ENCODE measurements around the gene NINJ2. TPM values are rescaled to one million over a fixed set of nuclear protein-coding genes. Genes with fewer than 3 reads are reported as not detected.

Gene NINJ2
- total RNA-seq, 1 experiment from 2014 or later = 0.24 TPM

GRCh38 chr12:565589-566105 lies 97.6 kb downstream of the NINJ2 start:
- no peak overlapping the region for H3K56ac ChIP-seq (ENCODE audit: insufficient read length, low read depth, low read length)
- no peak overlapping the region for H3K18ac ChIP-seq (ENCODE audit: insufficient read length, low read depth, low read length)
- no peak overlapping the region for H2BK5ac ChIP-seq (ENCODE audit: insufficient read length, low read length)
- no peak overlapping the region for H4K8ac ChIP-seq (replicated peaks; ENCODE audit: insufficient read length, low read depth, low read length)
- H3K14ac ChIP-seq (ENCODE audit: insufficient read depth, low read length) = no peak overlapping the region; the same call in 1 of the 2 replicates
- Mint-ChIP-seq H3K4me1 (peaks cover 6 to 9% of the 10 kb centered on the region in 2 experiments), H3K36me3 (ENCODE audit: insufficient read depth in 1 of 3, low read depth in 3 of 3) (no peaks in the 10 kb centered on the region; a peak in 1 of 7 replicates), H3K27me3 (ENCODE audit: low read depth) (peaks cover 8% of the 10 kb centered on the region), H3K27ac (peak overlapping the region in 1 of 3 experiments; percentile 41; a peak in 1 of 7 replicates), H3K4me3 (no peak overlapping the region), H3K9me3 (no peaks in the 10 kb centered on the region)
- H2BK12ac ChIP-seq (ENCODE audit: insufficient read length, low read depth, low read length) = no peak overlapping the region
- H3T11ph ChIP-seq (ENCODE audit: low read length) = no peak overlapping the region
- no peak overlapping the region for H2BK15ac ChIP-seq (ENCODE audit: low read depth, low read length)
- H3K4me1 ChIP-seq (ENCODE audit: insufficient read depth, low read length) = no peaks in the 10 kb centered on the region
- no peak overlapping the region for H2BK20ac ChIP-seq (ENCODE audit: low read depth, low read length, poor library complexity, severe bottlenecking)
- H3K4me2 ChIP-seq (ENCODE audit: insufficient read depth, insufficient read length, low read length) = no peak overlapping the region
- no peak overlapping the region for H3K23ac ChIP-seq (ENCODE audit: insufficient read length, low read depth, low read length)
- no peak overlapping the region for H4K5ac ChIP-seq (ENCODE audit: insufficient read length, low read depth, low read length)
- H4K20me1 ChIP-seq (ENCODE audit: control insufficient read depth, insufficient read depth, insufficient read length) = no peaks in the 10 kb centered on the region
- H4K91ac ChIP-seq (ENCODE audit: insufficient read length, low read depth, low read length) = no peak overlapping the region
- WGBS (ENCODE audit: extremely low coverage, insufficient read length, low lambda C conversion rate) = no CpG with 5 or more reads among the region's 21 CpGs
- no peak overlapping the region for H2BK120ac ChIP-seq (ENCODE audit: low read depth, low read length, poor library complexity, severe bottlenecking)
- no peak for TF ChIP-seq CTCF (conservative IDR thresholded peaks at IDR 0.05)
- no peaks in the 10 kb centered on the region for H3K79me1 ChIP-seq (ENCODE audit: insufficient read depth, low read depth, low read length, poor library complexity, severe bottlenecking)
- H3K27me3 ChIP-seq (ENCODE audit: insufficient read depth, low read length) = no peaks in the 10 kb centered on the region
- H3K23me2 ChIP-seq (ENCODE audit: insufficient read length, low read depth, low read length, poor library complexity, severe bottlenecking) = peaks cover 6% of the 10 kb centered on the region
- H2AFZ ChIP-seq (ENCODE audit: low read length) = no peak overlapping the region
- no peak overlapping the region for H3K9ac ChIP-seq (ENCODE audit: extremely low read depth, insufficient read length, low read length)
- H2AK5ac ChIP-seq (ENCODE audit: insufficient read length, low read length) = no peak overlapping the region
- no peak for DNase-seq
- no peak overlapping the region for H3K27ac ChIP-seq (ENCODE audit: insufficient read length, low read depth, low read length)
- H3K4ac ChIP-seq (ENCODE audit: low read depth, low read length) = no peak overlapping the region
- H3K79me2 ChIP-seq (ENCODE audit: insufficient read depth, low read length) = no peaks in the 10 kb centered on the region
- no peaks in the 10 kb centered on the region for H3K9me3 ChIP-seq (ENCODE audit: control insufficient read depth, low read depth, low read length)

Measured in H9 (cell line).